Activated naive CD4-positive, alpha-beta T cell treated with anti-CD3 and anti-CD28 coated beads for 36 hours (primary cell): ENCODE data around the gene STX18. TPM values are rescaled to one million over a fixed set of nuclear protein-coding genes. Genes with fewer than 3 reads are reported as not detected.
A peak's percentile ranks its signal among the peaks of the same experiment; 100 is the strongest.

Source experiments
- CTCF ChIA-PET: fragments of 350-600 bp; sonication (Branson Sonifier 250); formaldehyde crosslinking; loops from one replicate; lab custom pipeline; 2021; ENCODE audit warnings: antibody characterized with exemption; lab: Charles Lee
- DNase-seq: peaks from one replicate; pipeline ENCODE4 v3.0.0-alpha.2; 2020
- H3K27ac Mint-ChIP-seq: one replicate; pipeline ENCODE4 v1.8.0; 2021; ENCODE audit warnings: mild to moderate bottlenecking, mixed read lengths
- H3K27me3 Mint-ChIP-seq: one replicate; pipeline ENCODE4 v1.8.0; 2021; ENCODE audit warnings: low read depth, mixed read lengths
- H3K36me3 Mint-ChIP-seq: one replicate; pipeline ENCODE4 v1.8.0; 2021; ENCODE audit warnings: low read depth, mixed read lengths
- H3K4me1 Mint-ChIP-seq: one replicate; pipeline ENCODE4 v1.8.0; 2021; ENCODE audit warnings: low read depth, mixed read lengths
- H3K4me3 Mint-ChIP-seq: one replicate; pipeline ENCODE4 v1.8.0; 2021; ENCODE audit warnings: mild to moderate bottlenecking, moderate library complexity, mixed read lengths
- H3K9me3 Mint-ChIP-seq: one replicate; pipeline ENCODE4 v1.8.0; 2021; ENCODE audit warnings: mixed read lengths
- intact Hi-C: fragments of 100-400 bp; cut with micrococcal nuclease; formaldehyde crosslinking; loops from one replicate; pipeline ENCODE4 v1.15.1; 2023
- total RNA-seq, 2 experiments: library from RNA; stranded (reverse); gene quantifications; one replicate each; pipeline ENCODE4 v1.2.3, GENCODE V29; 2021

STX18 gene
- total RNA-seq, 2 experiments from 2014 or later = 18.3 to 19.0 TPM

- intact Hi-C loops = loop anchor here (2.0 to 5.0 kb wide), 2 partner anchors 97 to 470 kb away; partner anchors contain the start of genes LYAR, MSX1 and ZBTB49
- Mint-ChIP-seq H3K4me3 (peak overlapping the region; percentile 57), H3K27me3 (peaks cover 22% of the 10 kb centered on the region), H3K27ac (no peak overlapping the region), H3K36me3 (no peaks in the 10 kb centered on the region), H3K4me1 (peaks cover 12% of the 10 kb centered on the region), H3K9me3 (no peaks in the 10 kb centered on the region)
- CTCF ChIA-PET = interaction anchor here (1.1 kb wide), 1 partner anchor 32 kb away, joined by 3 read pairs; no protein-coding TSS in a partner anchor
- peak; percentile 18 for DNase-seq
Measured at GRCh38 chr4:4387531-4388310, 154.1 kb downstream of the STX18 start.

DNA sequence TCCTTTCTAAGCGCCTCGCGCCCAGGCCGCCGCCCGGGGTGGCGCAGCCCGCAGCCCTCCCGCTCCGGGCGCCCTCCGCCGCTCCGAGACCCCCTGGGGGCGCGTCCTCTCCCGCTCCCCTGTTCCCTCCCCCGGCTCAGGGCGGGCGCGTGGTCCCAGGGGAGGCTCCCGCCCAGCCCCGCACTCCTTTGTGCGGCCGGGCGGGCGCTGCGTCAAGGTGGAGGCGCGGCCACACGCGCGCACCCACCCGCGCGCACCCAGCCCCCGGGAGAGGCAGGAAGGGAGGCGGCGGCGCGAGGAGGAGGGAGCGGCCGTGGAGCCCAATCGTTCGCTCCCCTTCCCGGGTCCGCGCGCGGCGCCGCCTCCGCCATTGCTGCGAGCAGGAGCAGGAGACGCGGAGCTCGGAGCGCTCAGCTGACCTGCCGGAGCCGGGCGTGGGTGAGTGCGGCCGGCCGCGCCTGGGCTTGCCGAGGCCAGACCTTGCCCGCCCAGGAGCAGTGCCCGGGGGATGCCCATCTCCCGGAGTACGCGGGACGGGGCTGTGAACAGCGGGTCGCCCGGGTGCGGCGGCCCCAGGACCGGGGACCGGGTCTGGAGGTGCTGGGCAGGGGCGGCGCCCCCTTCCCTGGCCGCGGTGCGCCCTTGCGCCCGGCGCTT is 155.0 kb downstream of the STX18 start, which contains the start of gene NSG1:
NSG1 (plus strand) TSS at position 367 of the 657 bp plus-strand sequence. CDS start 528 bp downstream, outside the sequence.
- Mint-ChIP-seq H3K4me1 (peaks cover 12% of the 10 kb centered on the region), H3K36me3 (no peaks in the 10 kb centered on the region), H3K4me3 (peak within 1 kb of the TSS; percentile 72), H3K27ac (no peak within 1 kb of the TSS), H3K9me3 (no peaks in the 10 kb centered on the region), H3K27me3 (peaks cover 22% of the 10 kb centered on the region)
- CTCF ChIA-PET = interaction anchor here (1.1 kb wide), 1 partner anchor 33 kb away, joined by 3 read pairs; no protein-coding TSS in a partner anchor
- peak; percentile 42 for DNase-seq
- intact Hi-C loops = loop anchor here (2.0 to 5.0 kb wide), 2 partner anchors 96 to 470 kb away; partner anchors contain the start of genes LYAR, MSX1 and ZBTB49

DNA sequence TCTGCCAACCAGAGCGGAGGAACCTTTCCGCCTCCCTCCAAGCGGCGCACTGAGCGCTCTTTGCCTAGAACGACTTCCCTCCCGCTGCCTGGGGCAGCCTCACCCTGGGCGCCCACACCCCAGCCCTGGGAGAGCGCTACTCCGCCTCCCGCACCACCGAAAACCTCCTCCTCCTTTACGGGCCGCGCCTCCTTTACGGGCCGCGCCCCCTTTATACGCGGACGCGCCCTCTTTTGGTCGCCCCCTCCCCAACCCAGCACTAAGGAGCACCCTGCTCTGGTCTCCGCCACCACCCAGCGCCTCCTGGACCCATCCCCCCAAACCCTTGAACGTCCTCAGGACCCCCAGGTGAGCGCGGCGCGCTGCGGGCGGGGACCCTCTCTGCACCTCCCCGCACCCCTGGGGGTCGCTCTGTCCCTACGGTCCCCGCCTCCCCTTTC is 155.5 kb downstream of the STX18 start:
- peak; percentile 31 for DNase-seq
- H3K27me3 Mint-ChIP-seq = peaks cover 22% of the 10 kb centered on the region
- peaks cover 12% of the 10 kb centered on the region for H3K4me1 Mint-ChIP-seq
- H3K36me3 Mint-ChIP-seq = no peaks in the 10 kb centered on the region
- intact Hi-C loops = loop anchor here (2.0 to 5.0 kb wide), 2 partner anchors 96 to 471 kb away; partner anchors contain the start of genes LYAR, MSX1 and ZBTB49
- H3K9me3 Mint-ChIP-seq = no peaks in the 10 kb centered on the region
- no peak overlapping the region for H3K27ac Mint-ChIP-seq
- CTCF ChIA-PET = no interaction called here
- H3K4me3 Mint-ChIP-seq = peak overlapping the region; percentile 72

DNA sequence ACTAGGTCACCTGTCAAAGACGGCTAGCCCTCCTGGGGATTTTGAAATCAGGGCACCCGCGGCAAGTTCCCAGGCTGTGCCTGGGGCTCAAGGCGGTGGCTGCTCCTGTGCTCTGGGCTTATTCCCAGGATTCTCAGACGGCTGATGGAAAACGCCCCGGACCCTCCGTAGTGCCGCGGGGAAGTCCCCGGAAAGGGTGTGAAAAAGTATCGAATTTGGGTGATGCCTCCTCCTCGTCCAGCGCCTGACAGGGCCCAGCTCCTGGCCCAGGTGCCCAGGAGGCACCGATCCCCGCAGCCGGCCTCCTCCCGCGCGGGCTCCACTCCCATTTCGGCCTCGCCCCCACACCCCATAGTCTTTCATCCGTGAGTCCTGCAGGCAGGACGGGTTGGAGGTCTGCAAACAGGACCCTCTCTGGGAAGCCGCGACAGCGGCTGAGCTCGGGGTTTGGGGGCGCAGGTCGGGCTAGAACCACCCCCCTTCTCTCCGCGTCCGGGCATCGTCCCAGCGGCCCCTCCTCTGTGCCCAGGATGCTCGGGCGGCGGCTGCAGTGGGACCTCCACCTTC is 156.0 kb downstream of the STX18 start:
- H3K36me3 Mint-ChIP-seq = no peaks in the 10 kb centered on the region
- peaks cover 22% of the 10 kb centered on the region for H3K27me3 Mint-ChIP-seq
- DNase-seq = no peak
- CTCF ChIA-PET = interaction anchor here (2.3 kb wide), 1 partner anchor 43 kb away, joined by 5 read pairs; no protein-coding TSS in a partner anchor
- no peaks in the 10 kb centered on the region for H3K9me3 Mint-ChIP-seq
- peak overlapping the region; percentile 72 for H3K4me3 Mint-ChIP-seq
- intact Hi-C loops = loop anchor here (1.0 to 5.0 kb wide), 3 partner anchors 44 to 471 kb away; partner anchors contain the start of genes LYAR, MSX1 and ZBTB49
- H3K27ac Mint-ChIP-seq = no peak overlapping the region
- peaks cover 12% of the 10 kb centered on the region for H3K4me1 Mint-ChIP-seq

DNA sequence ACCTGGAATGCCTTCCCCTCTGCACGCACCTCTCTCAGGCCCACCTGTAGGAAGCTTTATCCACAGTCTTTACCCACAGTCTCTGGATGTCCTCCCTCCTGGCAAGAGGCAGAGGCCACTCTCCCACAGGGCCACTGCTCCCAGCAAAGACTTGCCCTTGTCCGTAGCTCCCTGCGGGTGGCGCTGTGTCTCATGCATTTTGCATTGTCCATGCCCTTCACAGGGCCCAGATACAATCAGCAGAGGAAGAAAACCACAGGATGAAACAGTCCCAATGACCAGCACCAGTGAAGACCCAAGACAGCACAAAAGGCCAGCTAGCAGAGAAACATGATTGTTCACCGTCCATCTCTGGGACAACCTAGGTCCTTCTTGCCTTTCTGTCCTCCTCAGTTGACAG is 157.0 kb downstream of the STX18 start:
- CTCF ChIA-PET = interaction anchor here (0.8 to 2.3 kb wide), 6 partner anchors 9 to 125 kb away, joined by 3 to 6 read pairs (median 4); no protein-coding TSS in a partner anchor
- Mint-ChIP-seq H3K4me3 (no peak overlapping the region), H3K36me3 (no peaks in the 10 kb centered on the region), H3K4me1 (peaks cover 12% of the 10 kb centered on the region), H3K27me3 (peaks cover 24% of the 10 kb centered on the region), H3K27ac (no peak overlapping the region), H3K9me3 (no peaks in the 10 kb centered on the region)
- DNase-seq = peak; percentile 57
- intact Hi-C loops = loop anchor here (1.0 to 5.0 kb wide), 2 partner anchors 45 to 472 kb away; partner anchors contain the start of gene MSX1

GRCh38 chr4:4383085-4383484 is 158.8 kb downstream of the STX18 start:
- CTCF ChIA-PET = interaction anchor here (1.9 kb wide), 1 partner anchor 48 kb away, joined by 5 read pairs; no protein-coding TSS in a partner anchor
- DNase-seq = no peak
- Mint-ChIP-seq H3K4me1 (peaks cover 9% of the 10 kb centered on the region), H3K4me3 (no peak overlapping the region), H3K27me3 (peaks cover 20% of the 10 kb centered on the region), H3K9me3 (no peaks in the 10 kb centered on the region), H3K36me3 (no peaks in the 10 kb centered on the region), H3K27ac (no peak overlapping the region)
- intact Hi-C loops = no loop called here

DNA sequence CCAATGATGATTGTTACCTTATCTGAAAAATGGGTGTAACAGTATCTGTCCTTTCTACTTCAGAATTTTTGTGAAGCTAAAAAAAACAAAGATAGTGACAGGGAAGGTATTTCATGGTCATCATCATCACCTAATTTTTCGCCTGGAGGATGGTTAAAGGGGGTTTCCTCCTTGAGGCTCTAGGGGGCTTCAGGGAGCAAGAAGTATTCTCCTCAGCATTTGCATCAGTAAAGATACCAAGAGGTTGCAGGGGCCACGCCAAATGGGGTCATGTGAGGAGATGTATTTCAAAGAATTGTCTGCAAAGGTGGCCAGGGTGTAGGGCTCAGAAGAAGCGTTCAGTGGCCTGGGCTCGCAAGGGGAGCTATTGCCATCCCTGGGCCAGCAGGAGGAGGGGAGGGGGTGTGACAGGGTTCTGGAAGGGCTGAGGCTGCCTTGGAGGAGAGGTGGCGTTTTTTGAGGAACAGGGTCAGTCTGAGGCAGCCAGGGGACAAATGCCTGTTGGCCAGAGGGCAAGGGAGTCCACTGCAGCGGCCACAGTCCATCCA is 162.2 kb downstream of the STX18 start:
- Mint-ChIP-seq H3K27me3 (peaks cover 10% of the 10 kb centered on the region), H3K36me3 (no peaks in the 10 kb centered on the region), H3K9me3 (peaks cover 2% of the 10 kb centered on the region), H3K4me3 (no peak overlapping the region), H3K4me1 (no peaks in the 10 kb centered on the region), H3K27ac (no peak overlapping the region)
- intact Hi-C loops = no loop called here
- no peak for DNase-seq
- CTCF ChIA-PET = interaction anchor here (0.6 kb wide), 1 partner anchor 725 kb away, joined by 3 read pairs; no protein-coding TSS in a partner anchor

GRCh38 chr4:4377732-4378460 is 164.0 kb downstream of the STX18 start:
- no peaks in the 10 kb centered on the region for H3K36me3 Mint-ChIP-seq

GRCh38 chr4:4377191-4377590 is 164.7 kb downstream of the STX18 start:
- H3K4me1 Mint-ChIP-seq = no peaks in the 10 kb centered on the region
- intact Hi-C loops = no loop called here

More at GRCh38 chr4:4377732-4378460, 164.0 kb downstream of the STX18 start:
- no peaks in the 10 kb centered on the region for H3K4me1 Mint-ChIP-seq
- intact Hi-C loops = no loop called here
- no peak for DNase-seq
- no peak overlapping the region for H3K4me3 Mint-ChIP-seq
- CTCF ChIA-PET = no interaction called here
- no peak overlapping the region for H3K27ac Mint-ChIP-seq
- peaks cover 2% of the 10 kb centered on the region for H3K27me3 Mint-ChIP-seq
- peaks cover 6% of the 10 kb centered on the region for H3K9me3 Mint-ChIP-seq

GRCh38 chr4:4376074-4376473 is 165.8 kb downstream of the STX18 start:
- intact Hi-C loops = no loop called here
- H3K4me1 Mint-ChIP-seq = no peaks in the 10 kb centered on the region
- peaks cover 2% of the 10 kb centered on the region for H3K27me3 Mint-ChIP-seq

More at GRCh38 chr4:4377191-4377590, 164.7 kb downstream of the STX18 start:
- peaks cover 2% of the 10 kb centered on the region for H3K27me3 Mint-ChIP-seq
- H3K9me3 Mint-ChIP-seq = peaks cover 6% of the 10 kb centered on the region
- no peak for DNase-seq
- no peak overlapping the region for H3K4me3 Mint-ChIP-seq
- H3K27ac Mint-ChIP-seq = no peak overlapping the region
- CTCF ChIA-PET = no interaction called here
- no peaks in the 10 kb centered on the region for H3K36me3 Mint-ChIP-seq

More at GRCh38 chr4:4376074-4376473, 165.8 kb downstream of the STX18 start:
- no peaks in the 10 kb centered on the region for H3K36me3 Mint-ChIP-seq
- CTCF ChIA-PET = interaction anchor here (1.5 kb wide), 1 partner anchor 9 kb away, joined by 6 read pairs; no protein-coding TSS in a partner anchor
- no peak overlapping the region for H3K27ac Mint-ChIP-seq
- no peak for DNase-seq
- no peak overlapping the region for H3K4me3 Mint-ChIP-seq
- H3K9me3 Mint-ChIP-seq = peaks cover 6% of the 10 kb centered on the region
